ENCODE data around the gene NAALADL2. TPM values are rescaled to one million over a fixed set of nuclear protein-coding genes. Genes with fewer than 3 reads are reported as not detected.

NAALADL2 gene
- total and polyA plus RNA-seq, 2 donors (not counting 3 experiments of a cell fraction or from before 2014, with no cell fraction given) = 1.1 to 4.0 TPM

DNA sequence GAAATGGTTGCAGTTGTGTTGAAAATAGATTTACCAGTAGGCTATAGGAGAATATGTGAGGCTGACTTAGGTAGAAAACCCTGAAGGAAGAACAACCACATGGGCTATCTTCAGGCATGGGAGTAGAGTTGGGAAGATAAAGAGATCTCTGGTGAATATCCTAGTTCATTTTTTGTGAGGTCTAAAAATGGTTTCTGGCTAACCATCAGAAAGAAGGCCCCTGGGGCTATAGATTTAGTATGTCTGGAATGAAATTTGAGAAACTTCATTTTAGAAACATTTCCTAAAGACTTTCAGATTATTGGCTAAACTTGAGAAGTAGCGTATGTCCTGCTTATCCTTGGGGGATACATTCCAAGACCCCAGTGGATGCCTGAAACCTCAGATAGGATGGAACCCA, 148.2 kb downstream of the NAALADL2 start:
- intact Hi-C loops (cut with micrococcal nuclease) (no loop called here), dilution Hi-C loops (cut with MboI; ENCODE audit: extremely low pct_ligation_motif_present, low sequenced_read_pairs) (no loop called here)
- Histone ChIP-seq H3K27me3 (ENCODE audit: control insufficient read depth in 2 of 2, insufficient read depth in 2 of 2, low read length in 2 of 2) (no peaks in the 10 kb centered on the region), H3K4me1 (ENCODE audit: control insufficient read depth, extremely low read depth, insufficient read depth, low read length) (no peaks in the 10 kb centered on the region), H3K36me3 (ENCODE audit: control insufficient read depth in 2 of 2, extremely low read depth in 1 of 2, insufficient read depth in 2 of 2, low read length in 2 of 2) (no peaks in the 10 kb centered on the region), H3K27ac (ENCODE audit: insufficient read depth, low read depth, low read length) (no peak overlapping the region), H3K9me3 (replicated peaks; ENCODE audit: control insufficient read depth, insufficient read depth, low read length) (no peaks in the 10 kb centered on the region), H3K9ac (replicated peaks; ENCODE audit: extremely low read depth, insufficient read depth, low read length) (no peak overlapping the region), H2AFZ (ENCODE audit: low read depth, low read length) (no peak overlapping the region), H3K4me3 (replicated peaks in 1 of 3; ENCODE audit: insufficient read depth in 1 of 3, low read depth in 1 of 3, low read length in 3 of 3) (no peak overlapping the region), H3K79me2 (ENCODE audit: control insufficient read depth, insufficient read depth, low read length) (no peaks in the 10 kb centered on the region), H3K9me1 (replicated peaks; ENCODE audit: control insufficient read depth, extremely low read depth, insufficient read depth, low read length) (no peaks in the 10 kb centered on the region), H4K20me1 (replicated peaks; ENCODE audit: control insufficient read depth, extremely low read depth, insufficient read depth, low read length) (no peaks in the 10 kb centered on the region), H3K4me2 (ENCODE audit: insufficient read depth, low read length) (no peak overlapping the region)
- TF ChIP-seq EZH2 (IDR thresholded peaks at IDR 0.05; ENCODE audit: borderline replicate concordance, low read depth, low read length, severe bottlenecking) (no peak), MYC (IDR thresholded peaks at IDR 0.05; ENCODE audit: low read depth, low read length) (no peak), GATA2 (IDR thresholded peaks at IDR 0.05; ENCODE audit: insufficient read depth, insufficient read length, low read depth, low read length) (no peak), JUN (IDR thresholded peaks at IDR 0.05; ENCODE audit: borderline replicate concordance, insufficient read depth, insufficient read length, low read depth) (no peak), MAX (IDR thresholded peaks at IDR 0.05; ENCODE audit: insufficient read depth, insufficient read length) (no peak), POLR2AphosphoS5 (IDR thresholded peaks at IDR 0.05; ENCODE audit: insufficient read depth, low read depth, low read length) (no peak), FOS (IDR thresholded peaks at IDR 0.05; ENCODE audit: borderline replicate concordance, insufficient read depth, low read length) (no peak), POLR2A (IDR thresholded peaks at IDR 0.05; ENCODE audit: low read depth, low read length) (no peak)
- TF ChIP-seq, protein P1, sequence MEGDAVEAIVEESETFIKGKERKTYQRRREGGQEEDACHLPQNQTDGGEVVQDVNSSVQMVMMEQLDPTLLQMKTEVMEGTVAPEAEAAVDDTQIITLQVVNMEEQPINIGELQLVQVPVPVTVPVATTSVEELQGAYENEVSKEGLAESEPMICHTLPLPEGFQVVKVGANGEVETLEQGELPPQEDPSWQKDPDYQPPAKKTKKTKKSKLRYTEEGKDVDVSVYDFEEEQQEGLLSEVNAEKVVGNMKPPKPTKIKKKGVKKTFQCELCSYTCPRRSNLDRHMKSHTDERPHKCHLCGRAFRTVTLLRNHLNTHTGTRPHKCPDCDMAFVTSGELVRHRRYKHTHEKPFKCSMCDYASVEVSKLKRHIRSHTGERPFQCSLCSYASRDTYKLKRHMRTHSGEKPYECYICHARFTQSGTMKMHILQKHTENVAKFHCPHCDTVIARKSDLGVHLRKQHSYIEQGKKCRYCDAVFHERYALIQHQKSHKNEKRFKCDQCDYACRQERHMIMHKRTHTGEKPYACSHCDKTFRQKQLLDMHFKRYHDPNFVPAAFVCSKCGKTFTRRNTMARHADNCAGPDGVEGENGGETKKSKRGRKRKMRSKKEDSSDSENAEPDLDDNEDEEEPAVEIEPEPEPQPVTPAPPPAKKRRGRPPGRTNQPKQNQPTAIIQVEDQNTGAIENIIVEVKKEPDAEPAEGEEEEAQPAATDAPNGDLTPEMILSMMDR (IDR thresholded peaks at IDR 0.05; ENCODE audit: extremely low read depth in 1 of 2, insufficient read depth in 1 of 2, low read depth in 1 of 2, low read length in 2 of 2) = no peak
- DNase-seq (ENCODE audit: low read depth, low spot score) = no peak
- no TSS peak for BruUV-seq (replicated peaks)
- ChIA-PET POLR2A (interaction anchor here (0.7 kb wide), 1 partner anchor 9 kb away, joined by 8 read pairs; no protein-coding TSS in a partner anchor), CTCF (interaction anchor here (0.6 to 1.7 kb wide), 2 partner anchors 9 to 63 kb away, joined by 3 to 4 read pairs; no protein-coding TSS in a partner anchor)
- no peak for FAIRE-seq

Data from endothelial cell of umbilical vein (primary cell).